SHP77 (cell line): ENCODE measurements around the gene CEBPG.

Experiments used
- DNase-seq, 2 experiments: peaks; one replicate each; lab custom pipeline; 2025; lab: John Stamatoyannopoulos, UW

Gene CEBPG

GRCh38 chr19:33422369-33423180, 49.1 kb downstream of the CEBPG start:
- no peak for DNase-seq

DNA sequence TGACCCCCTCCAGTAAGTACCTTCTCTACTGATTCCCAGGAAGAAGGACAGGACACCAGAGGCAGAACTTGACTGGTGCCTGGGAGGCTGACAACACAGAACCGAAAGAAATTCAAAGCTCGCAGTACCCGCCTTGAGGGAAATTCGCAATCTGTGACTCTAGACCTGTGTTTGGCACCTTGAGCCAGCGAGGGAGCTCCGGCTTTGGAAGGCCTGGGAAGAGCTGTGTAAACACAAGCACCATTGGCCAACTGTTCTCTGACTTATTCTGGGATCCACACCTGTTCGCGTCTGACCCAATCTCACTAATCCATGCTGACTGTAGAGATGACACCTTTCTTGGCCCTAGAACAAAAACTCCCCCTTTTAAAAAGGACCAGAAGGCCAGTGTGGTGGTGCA, 50.7 kb downstream of the CEBPG start:
- no peak for DNase-seq

- no peak for DNase-seq
These were observed 53.3 kb downstream of the CEBPG start for GRCh38 chr19:33426621-33427361.

DNA sequence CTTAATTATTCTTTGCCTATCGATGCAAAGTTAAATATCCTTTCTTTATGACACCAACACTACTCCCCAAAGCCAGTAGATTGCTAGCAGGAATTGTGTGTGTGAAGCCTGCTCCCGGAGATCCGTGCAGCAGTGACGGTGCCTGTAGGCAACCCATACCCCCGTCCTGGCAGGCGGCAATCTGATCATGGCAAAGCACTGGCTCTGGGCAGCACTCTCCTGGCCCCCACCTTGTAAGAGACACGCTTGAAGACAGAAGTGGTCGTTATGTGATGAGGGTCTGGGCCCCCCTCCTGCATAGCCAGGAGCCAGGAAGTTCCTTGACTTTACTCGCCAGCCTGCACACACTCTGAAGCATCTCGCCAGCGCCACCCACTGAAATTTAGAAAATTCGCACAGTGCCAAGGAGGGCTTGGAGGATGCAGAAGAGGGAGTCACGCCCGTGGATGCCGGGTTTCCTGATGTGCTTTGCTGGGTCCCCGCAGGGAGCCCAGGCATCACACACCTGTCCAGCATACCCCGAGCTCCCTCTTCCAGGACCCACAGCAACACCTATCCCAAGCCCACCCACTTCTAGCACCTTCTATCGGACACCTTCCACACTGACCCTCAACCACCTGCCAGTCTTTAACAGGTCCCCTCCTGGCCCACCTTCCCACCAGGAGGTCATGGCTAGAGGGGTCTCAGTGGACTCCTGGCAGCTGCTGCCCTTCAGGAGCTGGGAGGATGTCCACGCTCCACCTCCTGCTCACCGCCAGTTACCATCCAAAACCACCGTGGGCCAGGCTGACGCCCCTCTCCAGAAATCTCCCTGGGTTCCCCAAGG, 54.5 kb downstream of the CEBPG start:
- DNase-seq, result no peak

- DNase-seq, result no peak
These were observed 55.2 kb downstream of the CEBPG start for GRCh38 chr19:33428627-33429125.

DNA sequence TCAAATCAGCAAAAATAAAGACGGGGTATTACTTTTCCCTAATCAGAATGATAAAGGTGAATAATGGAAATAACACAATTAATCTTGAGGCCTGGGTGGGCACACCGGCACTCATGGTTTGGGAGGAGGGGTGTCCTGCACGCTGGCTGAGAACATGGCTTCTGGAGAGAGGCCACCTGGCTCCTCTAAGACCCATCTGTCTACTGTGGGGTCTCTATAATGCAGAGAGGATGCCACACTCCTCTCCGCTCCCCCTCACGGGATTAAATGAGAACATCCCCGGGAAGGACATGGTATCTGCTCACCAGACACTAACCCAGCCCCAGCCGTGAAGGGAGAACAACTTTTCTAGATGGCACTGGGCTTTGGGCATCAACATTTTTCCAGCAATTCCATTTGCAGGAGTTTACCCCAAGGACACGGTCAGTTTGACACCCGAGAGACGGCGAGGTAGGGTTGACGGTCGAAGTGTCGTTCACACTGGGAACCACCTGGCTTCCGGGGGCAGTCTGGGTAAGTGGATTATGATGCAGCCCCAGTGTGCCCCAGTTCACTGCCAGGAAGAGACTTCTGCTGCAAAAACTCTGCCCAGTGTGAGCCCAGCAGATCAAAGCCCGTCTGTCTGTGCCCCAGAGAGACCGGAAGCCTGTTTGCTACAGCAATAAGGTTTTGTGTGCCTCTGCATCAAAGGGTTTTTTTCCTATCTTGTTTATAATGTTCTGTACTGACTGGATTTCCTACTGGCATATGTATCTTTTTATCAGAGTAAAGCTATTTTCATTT, 56.6 kb downstream of the CEBPG start:
- no peak for DNase-seq

DNA sequence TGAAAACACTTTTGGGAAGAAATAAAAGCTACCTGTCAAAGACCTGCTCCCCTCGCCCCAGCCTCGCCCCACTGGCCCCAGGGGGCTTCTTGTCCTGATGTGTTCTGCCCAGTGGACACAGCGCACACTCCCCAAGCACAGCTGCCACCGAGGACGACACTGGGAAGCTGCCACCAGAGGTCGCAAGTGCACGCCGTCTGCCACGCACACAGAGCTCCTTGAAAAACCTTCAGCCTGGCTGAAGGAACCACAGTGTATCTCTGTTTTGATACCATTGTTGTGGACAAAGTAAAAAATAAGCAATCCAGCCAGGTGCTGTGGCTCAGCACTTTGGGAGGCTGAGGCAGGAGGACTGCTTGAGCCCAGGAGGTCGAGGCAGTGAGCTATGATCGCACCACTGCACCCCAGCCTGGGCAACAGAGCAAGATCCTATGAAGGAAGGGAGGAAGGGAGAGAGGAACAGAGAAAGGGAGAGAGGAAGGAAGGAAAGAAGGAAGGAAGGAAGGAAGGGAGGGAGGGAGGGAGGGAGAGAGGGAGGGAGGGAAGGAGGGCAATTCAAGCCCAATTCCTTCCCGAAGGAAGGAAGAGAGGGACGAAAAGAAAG, 57.3 kb downstream of the CEBPG start:
- peak; percentile 61 to 69 for DNase-seq

DNA sequence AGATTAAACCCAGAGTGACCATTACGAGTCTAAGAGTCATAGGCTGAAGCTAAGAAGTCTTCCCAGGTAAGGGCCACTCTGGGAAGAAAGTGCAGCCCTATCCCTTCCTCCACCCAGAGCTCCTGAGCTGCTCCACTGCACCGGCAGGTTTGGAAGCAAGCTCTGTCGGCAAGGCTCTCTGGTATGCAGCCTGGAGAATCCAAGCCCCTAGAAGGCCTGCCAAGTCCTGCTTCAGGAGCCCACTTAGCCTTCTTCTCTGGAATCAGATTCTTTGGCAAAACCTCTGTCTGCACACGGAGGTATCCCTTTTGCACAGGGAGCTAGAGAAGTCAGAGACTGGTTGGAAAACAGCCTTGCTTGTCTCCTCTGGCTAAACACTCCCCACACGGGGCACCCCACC, 58.5 kb downstream of the CEBPG start:
- DNase-seq, result no peak
